GM19395 (cell line): ENCODE data around the gene SLC10A6.

Experiments
- ATAC-seq: cut with Tn5 transposase; IDR thresholded peaks from one replicate; pipeline ENCODE4 v1.9.1; 2021; ENCODE audit warnings: mild to moderate bottlenecking, moderate library complexity; ENCODE audit not compliant: unreplicated experiment

Gene SLC10A6

GRCh38 chr4:86853209-86853608 is 4.0 kb upstream of the SLC10A6 start:
- no peak for ATAC-seq

GRCh38 chr4:86848136-86848535 is 1.0 kb downstream of the SLC10A6 start:
- ATAC-seq = no peak

- ATAC-seq = no peak
Measured at GRCh38 chr4:86847571-86847970, 1.6 kb downstream of the SLC10A6 start.

DNA sequence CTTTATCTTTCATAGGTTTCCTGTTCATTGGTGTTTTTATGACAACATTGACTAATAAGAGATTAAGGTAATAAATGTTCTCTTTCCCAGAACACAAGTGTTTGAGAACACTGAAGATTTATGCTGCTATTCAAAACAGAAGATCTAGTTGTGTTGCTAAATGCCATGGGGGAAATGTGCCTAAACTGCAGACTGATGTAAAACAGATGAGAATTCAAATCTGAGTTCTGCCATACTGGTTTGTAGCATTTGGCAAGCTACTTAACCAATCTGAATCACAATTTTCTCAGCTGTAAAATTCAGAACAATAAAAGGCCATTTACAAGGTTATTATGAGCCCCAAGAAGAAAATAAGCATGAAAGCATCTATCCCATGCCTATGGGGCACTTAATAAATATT is 2.3 kb downstream of the SLC10A6 start:
- ATAC-seq = no peak

- no peak for ATAC-seq
Measured at GRCh38 chr4:86845593-86845992, 3.6 kb downstream of the SLC10A6 start.

DNA sequence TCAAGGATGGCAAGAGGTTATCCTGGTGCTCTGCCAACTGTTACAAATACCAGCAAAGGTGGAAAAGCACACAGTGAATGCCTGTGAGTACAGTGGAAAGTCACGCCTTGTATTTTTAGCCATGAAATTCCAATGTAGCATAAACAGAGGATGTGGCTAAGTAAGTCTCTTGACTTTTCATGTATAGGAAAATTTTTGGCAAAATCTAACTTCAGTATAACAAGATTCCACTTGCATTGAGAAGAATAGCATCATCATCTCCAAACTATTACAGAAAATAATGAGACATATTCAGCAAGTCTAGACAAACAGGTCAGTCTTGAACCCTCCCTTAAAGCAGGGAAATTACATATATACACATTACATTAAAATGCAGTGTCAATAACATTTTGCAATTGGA is 7.9 kb downstream of the SLC10A6 start:
- ATAC-seq = no peak

GRCh38 chr4:86840858-86841257 is 8.3 kb downstream of the SLC10A6 start:
- no peak for ATAC-seq

GRCh38 chr4:86837691-86838503 is 11.3 kb downstream of the SLC10A6 start:
- ATAC-seq = no peak

DNA sequence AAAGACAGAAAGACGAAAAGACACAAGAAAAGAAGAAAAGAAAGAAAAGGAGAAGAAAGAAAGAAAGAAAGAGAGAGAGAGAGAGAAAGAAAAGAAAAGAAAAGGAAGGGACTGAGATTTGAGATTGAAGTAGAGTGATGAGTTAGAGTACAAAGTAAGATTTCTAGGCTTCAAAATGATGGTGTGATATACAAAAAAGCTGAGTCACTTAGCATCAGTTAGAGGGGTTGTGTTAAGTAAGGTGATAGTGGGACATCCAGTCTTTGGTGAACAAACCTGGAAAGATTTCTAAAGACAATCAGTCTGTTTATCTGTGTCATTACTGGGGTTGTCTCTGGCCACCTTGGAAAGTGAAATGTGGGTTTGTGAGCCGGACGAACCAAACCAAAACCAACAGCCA is 13.5 kb downstream of the SLC10A6 start:
- ATAC-seq = no peak

DNA sequence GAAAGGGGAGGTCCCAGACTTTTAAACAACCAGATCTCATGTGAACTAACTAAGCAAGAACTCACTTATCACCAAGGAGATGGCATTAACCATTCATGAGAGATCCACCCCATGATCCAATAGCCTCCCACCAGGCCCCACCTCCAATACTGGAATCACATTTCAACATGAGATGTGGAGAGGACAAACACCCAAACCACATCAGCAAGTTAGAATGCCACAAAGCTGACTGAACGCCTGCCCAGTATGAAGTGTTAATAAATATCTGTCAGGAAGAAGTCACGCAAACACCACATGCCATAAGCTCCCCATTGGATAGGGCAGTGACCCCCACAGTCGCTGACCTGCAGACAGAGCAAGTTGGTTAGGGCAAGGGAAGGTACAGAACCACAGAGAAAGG is 14.3 kb downstream of the SLC10A6 start:
- no peak for ATAC-seq

DNA sequence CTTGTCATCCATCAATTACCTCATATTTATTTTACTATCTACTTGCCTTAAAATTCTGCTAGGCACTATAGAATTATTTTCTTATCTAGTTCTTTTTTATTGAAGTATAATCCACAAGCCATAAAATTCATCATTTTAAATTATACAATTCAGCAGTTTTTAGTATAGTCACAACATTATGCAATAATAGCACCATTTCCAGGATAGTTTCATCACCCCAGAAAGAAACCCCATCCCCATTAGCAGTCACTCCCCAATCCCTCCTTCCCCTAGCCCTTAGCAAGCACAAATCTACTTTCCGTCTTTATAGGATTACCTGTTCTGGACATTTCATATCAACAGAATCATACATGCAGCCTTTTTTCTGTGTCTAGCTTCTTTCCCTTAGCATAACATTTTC is 15.6 kb downstream of the SLC10A6 start:
- no peak for ATAC-seq

GRCh38 chr4:86831262-86832130 is 17.7 kb downstream of the SLC10A6 start:
- no peak for ATAC-seq

GRCh38 chr4:86825511-86825910 is 23.7 kb downstream of the SLC10A6 start:
- no peak for ATAC-seq

- no peak for ATAC-seq
Measured at GRCh38 chr4:86822136-86822535, 27.0 kb downstream of the SLC10A6 start.

DNA sequence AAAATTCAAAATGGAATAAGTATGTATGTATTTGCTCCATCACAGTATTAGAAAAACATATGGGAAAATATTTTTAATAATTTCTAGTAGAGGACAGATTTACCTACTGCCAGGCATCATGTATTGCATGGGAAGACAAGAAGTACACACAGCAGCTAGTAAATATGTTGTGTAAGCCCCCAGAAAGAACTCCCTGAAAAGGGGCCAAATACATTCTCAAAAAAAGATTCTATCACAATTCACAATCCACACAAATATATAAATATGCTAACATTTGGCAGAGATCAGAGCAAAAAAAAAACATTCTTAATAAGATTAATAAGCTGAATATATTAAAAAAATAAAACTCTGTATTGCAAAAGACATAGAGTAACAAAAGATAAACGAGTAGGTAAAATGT is 28.0 kb downstream of the SLC10A6 start:
- ATAC-seq = no peak

GRCh38 chr4:86819561-86819960 is 29.6 kb downstream of the SLC10A6 start:
- ATAC-seq = no peak

DNA sequence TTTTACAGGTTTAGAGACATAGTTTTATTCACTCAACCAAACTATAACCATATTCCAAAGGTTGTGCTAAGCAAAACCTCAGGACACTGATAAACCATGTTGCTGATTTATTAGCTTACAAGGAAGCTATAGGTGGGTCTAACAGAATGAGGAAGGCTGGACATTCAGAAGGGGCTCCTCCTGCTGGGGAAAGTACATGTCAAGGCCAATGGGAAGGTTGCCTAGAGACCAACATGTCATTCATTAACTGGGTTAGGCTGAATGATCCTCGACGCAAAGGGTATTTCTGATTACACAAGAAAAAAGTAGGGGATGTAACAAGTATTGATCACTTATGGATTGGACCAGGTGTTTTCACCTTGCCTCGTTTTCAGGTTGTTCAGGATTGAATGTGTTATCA is 30.3 kb downstream of the SLC10A6 start:
- no peak for ATAC-seq

DNA sequence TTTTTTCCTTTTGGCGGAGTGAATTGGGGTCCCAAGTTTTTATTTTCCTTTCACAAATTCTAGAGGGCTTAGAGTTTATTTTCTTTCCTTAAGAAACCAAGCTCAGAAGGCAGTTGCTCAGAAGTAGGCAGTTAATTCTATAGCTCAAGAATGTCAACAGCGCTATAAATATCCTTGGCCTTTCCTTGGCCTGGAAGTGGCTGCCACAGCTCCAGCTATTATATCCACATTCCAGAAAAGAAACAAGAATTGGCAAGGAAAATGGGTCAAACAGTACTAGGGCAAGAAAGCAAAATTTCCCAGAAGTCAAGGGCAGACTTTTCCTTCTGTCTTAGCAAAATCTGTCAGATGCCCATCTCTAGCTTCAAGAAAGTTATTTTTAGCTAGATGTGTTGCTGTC is 31.0 kb downstream of the SLC10A6 start:
- ATAC-seq = no peak

- ATAC-seq = no peak
Measured at GRCh38 chr4:86816501-86817273, 32.5 kb downstream of the SLC10A6 start.

GRCh38 chr4:86815653-86816052 is 33.5 kb downstream of the SLC10A6 start:
- ATAC-seq = no peak

DNA sequence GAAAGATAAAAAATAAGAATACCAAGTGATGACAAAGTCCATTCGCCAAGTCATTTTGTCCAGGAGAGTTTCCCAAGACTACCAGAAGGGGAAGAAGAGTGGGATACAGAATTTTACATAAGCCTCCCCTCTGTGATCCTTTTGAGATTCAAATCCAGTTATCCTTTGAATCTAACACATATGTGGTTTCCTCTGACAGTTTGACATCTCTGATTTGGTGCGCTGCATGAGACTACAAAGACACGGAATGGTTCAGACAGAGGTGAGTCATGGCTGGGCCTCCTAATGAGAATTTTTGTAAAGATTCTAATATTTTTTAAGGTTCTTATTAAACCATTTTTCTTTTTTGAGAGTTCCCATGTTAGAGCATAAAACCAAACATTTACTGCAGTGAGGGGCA is 38.3 kb downstream of the SLC10A6 start:
- ATAC-seq = no peak
